A549 (cell line): ENCODE data around the gene CDH19. TPM values are rescaled to one million over a fixed set of nuclear protein-coding genes. Genes with fewer than 3 reads are reported as not detected.

Experiments
- ATAC-seq, 2 experiments: fragments of 200-7000 bp in 1 of 2; fragments of >200 bp in 1 of 2; cut with Nextera tagmentation in 1 of 2; cut with Tn5 transposase in 1 of 2; 3 replicates each; pipeline versions ENCODE4 v1.8.0 to v1.9.1; 2018 to 2020; ENCODE audit warnings: mild to moderate bottlenecking in 1 of 2, moderate library complexity in 1 of 2
- CTCF ChIA-PET: fragments of 300-600 bp; sonication (Branson Sonifier 250); formaldehyde crosslinking; extraction: SDS; loops from one replicate; lab custom pipeline; 2021; ENCODE audit warnings: antibody characterized with exemption, inconsistent platforms; lab: Yijun Ruan, JAX
- POLR2A ChIA-PET: fragments of 350-600 bp; formaldehyde crosslinking; extraction: SDS; loops from one replicate; lab custom pipeline; 2021; ENCODE audit warnings: antibody characterized with exemption, inconsistent platforms; lab: Yijun Ruan, JAX
- DNase-seq, 2 experiments: peaks; one replicate each; pipeline versions ENCODE4 v3.0.0 to v3.0.0-alpha.2; 2011 to 2016; ENCODE audit warnings: low read depth in 1 of 2, low spot score in 1 of 2
- FAIRE-seq: peaks from 2 replicates; lab custom pipeline; 2011; peaks lifted over from hg19 to GRCh38; lab: Jason Lieb, UNC
- H3K27ac ChIP-seq, 2 experiments: fragments of >200 bp; sonication (Bioruptor Twin); formaldehyde crosslinking; 3 replicates each; pipeline ENCODE4 v1.5.1; 2016 to 2017
- H3K4me1 ChIP-seq: fragments of >200 bp; sonication (Bioruptor Twin); formaldehyde crosslinking; 3 replicates; pipeline ENCODE4 v1.6.1; 2016
- H3K4me2 ChIP-seq: fragments of >200 bp; sonication (Bioruptor Twin); formaldehyde crosslinking; 3 replicates; pipeline ENCODE4 v1.6.1; 2016
- H3K4me3 ChIP-seq: fragments of >200 bp; sonication (Bioruptor Twin); formaldehyde crosslinking; 3 replicates; pipeline ENCODE4 v1.5.1; 2016
- H3K9me3 ChIP-seq: fragments of >200 bp; sonication (Bioruptor Twin); formaldehyde crosslinking; 3 replicates; pipeline ENCODE4 v1.6.1; 2016
- CHD4 ChIP-seq: fragments of 200-600 bp; sonication (generic); IDR thresholded peaks from 2 replicates; pipeline ENCODE4 v1.6.1; 2016; ENCODE audit warnings: antibody characterized with exemption, mild to moderate bottlenecking, borderline replicate concordance
- CTCF ChIP-seq: fragments of >200 bp; sonication (Bioruptor Twin); formaldehyde crosslinking; IDR thresholded peaks from 3 replicates; pipeline ENCODE4 v1.5.1; 2016
- E2F6 ChIP-seq: IDR thresholded peaks from 2 replicates; pipeline ENCODE4 v1.6.1; 2012; ENCODE audit warnings: low read depth, borderline replicate concordance
- FOXS1 ChIP-seq: fragments of 250-450 bp; sonication (Bioruptor Pico); IDR thresholded peaks from 2 replicates; pipeline ENCODE4 v1.5.0; 2020; ENCODE audit warnings: mild to moderate bottlenecking, moderate library complexity
- HES2 ChIP-seq: fragments of >200 bp; sonication (Bioruptor Twin); formaldehyde crosslinking; IDR thresholded peaks from 2 replicates; pipeline ENCODE4 v1.6.1; 2016
- HOXA7 ChIP-seq: fragments of 250-450 bp; sonication (Bioruptor Pico); IDR thresholded peaks from 2 replicates; pipeline ENCODE4 v1.5.0; 2020; ENCODE audit warnings: mild to moderate bottlenecking, moderate library complexity
- JUN ChIP-seq, 2 experiments: fragments of >200 bp; sonication (Bioruptor Twin); formaldehyde crosslinking; IDR thresholded peaks; 2 replicates in 1 of 2; 3 replicates in 1 of 2; pipeline ENCODE4 v1.6.1; 2016 to 2017
- RCOR1 ChIP-seq: fragments of 150-350 bp; IDR thresholded peaks from 2 replicates; pipeline ENCODE4 v1.6.1; 2014; ENCODE audit warnings: antibody characterized with exemption, low read length, low read depth
- REST ChIP-seq: fragments of 200-600 bp; sonication (generic); IDR thresholded peaks from 2 replicates; pipeline ENCODE4 v1.6.1; 2016; ENCODE audit warnings: antibody characterized with exemption, mild to moderate bottlenecking, moderate library complexity
- SREBF2 ChIP-seq: fragments of 450-650 bp; IDR thresholded peaks from 2 replicates; pipeline ENCODE4 v1.6.1; 2014; ENCODE audit warnings: mild to moderate bottlenecking, moderate library complexity
- TFCP2L1 ChIP-seq: fragments of 250-450 bp; sonication (Bioruptor Pico); IDR thresholded peaks from 2 replicates; pipeline ENCODE4 v1.5.0; 2021; ENCODE audit warnings: mild to moderate bottlenecking
- WGBS: methylation state at CpG from one replicate; pipeline ENCODE4 v1.1.6; 2017; ENCODE audit errors: missing lambda C conversion rate; 5-methylcytosine and 5-hydroxymethylcytosine counted together
- polyA minus RNA-seq: library from RNA; depleted of rRNA, polyadenylated mRNA; stranded (reverse); fragments of >200 nt; gene quantifications from 2 replicates; pipeline ENCODE4 v1.2.3, GENCODE V29; 2011; rRNA and poly(A)+ RNA removed
- polyA plus RNA-seq, 4 experiments: library from polyadenylated mRNA; depleted of rRNA in 3 of 4; stranded (reverse); fragments of >200 nt; fragmentation: RNase III in 1 of 4; extraction: RNeasy Plus Mini Kit Qiagen cat#74134 plus additional on column Dnase treatment in 1 of 4; gene quantifications; 2 replicates in 3 of 4; 3 replicates in 1 of 4; pipeline ENCODE4 v1.2.3, GENCODE V29; 2011 to 2017

CDH19 gene, protein sequence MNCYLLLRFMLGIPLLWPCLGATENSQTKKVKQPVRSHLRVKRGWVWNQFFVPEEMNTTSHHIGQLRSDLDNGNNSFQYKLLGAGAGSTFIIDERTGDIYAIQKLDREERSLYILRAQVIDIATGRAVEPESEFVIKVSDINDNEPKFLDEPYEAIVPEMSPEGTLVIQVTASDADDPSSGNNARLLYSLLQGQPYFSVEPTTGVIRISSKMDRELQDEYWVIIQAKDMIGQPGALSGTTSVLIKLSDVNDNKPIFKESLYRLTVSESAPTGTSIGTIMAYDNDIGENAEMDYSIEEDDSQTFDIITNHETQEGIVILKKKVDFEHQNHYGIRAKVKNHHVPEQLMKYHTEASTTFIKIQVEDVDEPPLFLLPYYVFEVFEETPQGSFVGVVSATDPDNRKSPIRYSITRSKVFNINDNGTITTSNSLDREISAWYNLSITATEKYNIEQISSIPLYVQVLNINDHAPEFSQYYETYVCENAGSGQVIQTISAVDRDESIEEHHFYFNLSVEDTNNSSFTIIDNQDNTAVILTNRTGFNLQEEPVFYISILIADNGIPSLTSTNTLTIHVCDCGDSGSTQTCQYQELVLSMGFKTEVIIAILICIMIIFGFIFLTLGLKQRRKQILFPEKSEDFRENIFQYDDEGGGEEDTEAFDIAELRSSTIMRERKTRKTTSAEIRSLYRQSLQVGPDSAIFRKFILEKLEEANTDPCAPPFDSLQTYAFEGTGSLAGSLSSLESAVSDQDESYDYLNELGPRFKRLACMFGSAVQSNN
- polyA plus RNA-seq (2011; rRNA removed) (1.4 and 1.7 TPM in 2 replicates), polyA plus RNA-seq (2017; fragmentation: RNase III; extraction: RNeasy Plus Mini Kit Qiagen cat#74134 plus additional on column Dnase treatment) (0.97 to 1.7 TPM (median 1.5 TPM) in 3 replicates), polyA minus RNA-seq (0.83 and 0.95 TPM in 2 replicates)
- polyA plus RNA-seq (2012; cell fraction: cytosol; rRNA removed) = 0.08 and 0.09 TPM in 2 replicates
- 0.12 and 0.16 TPM in 2 replicates for polyA plus RNA-seq (2012; cell fraction: nucleus; rRNA removed)

DNA sequence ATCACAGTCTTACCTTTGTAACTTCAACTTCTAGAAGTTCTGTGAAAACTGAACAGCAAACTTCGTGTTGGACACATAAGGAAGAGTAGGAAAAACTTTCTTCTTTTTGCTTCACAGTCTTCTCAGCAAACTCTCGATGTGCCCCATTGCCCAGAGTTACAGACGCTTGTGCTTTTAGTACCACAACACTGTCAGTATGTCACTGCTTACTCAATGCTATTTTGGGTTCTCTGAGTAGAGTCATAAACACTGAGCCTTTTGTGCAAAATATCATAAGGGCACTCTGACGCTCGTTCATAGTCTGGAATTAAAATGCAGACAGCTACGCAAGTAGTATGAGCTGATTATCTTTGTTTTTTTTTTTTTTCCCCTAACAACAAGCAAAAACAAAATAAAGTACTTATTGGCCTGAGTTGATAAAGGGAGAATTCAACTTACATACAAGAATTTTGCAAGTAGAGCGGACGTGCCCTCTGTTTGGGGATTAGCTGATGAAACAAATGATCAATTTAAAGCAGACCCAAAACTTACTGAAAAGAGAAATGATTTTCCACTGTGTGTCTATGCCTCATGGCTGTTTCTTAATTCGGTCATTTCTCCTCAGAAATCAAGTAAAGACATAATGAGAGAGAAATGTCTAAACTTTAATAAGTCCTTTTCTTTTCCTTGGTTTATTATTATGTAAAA lies at the start of gene CDH19:
Gene CDH19 (minus strand): TSS at position 150 of the 687 bp plus-strand sequence. CDS start 31,886 bp downstream, outside the sequence.
- Histone ChIP-seq H3K4me2 (peak within 1 kb of the TSS; percentile 41), H3K4me3 (peak within 1 kb of the TSS; percentile 22; the same call in 2 of the 3 replicates), H3K27ac (no peak within 1 kb of the TSS), H3K9me3 (no peaks in the 10 kb centered on the region), H3K4me1 (no peaks in the 10 kb centered on the region)
- peak in 1 of 2 experiments; percentile 13 for DNase-seq
- CTCF ChIA-PET = no interaction called here
- peak in 1 of 2 experiments; percentile 38; a peak in 2 of 6 replicates for ATAC-seq
- WGBS = 50% methylated on average over 9 of the region's 9 CpGs
- no peak for FAIRE-seq
- POLR2A ChIA-PET = no interaction called here
- no peak for TF ChIP-seq RCOR1
- no peak for TF ChIP-seq HES2
- no peak for TF ChIP-seq E2F6
- no peak for TF ChIP-seq SREBF2
- TF ChIP-seq REST = no peak
- TF ChIP-seq FOXS1 (CRISPR knock-in tag) = no peak
- no peak for TF ChIP-seq HOXA7 (CRISPR knock-in tag)
- no peak for TF ChIP-seq CTCF
- TF ChIP-seq CHD4 = no peak
- no peak for TF ChIP-seq JUN (IDR thresholded peaks at IDR 0.05)
- TF ChIP-seq TFCP2L1 (CRISPR knock-in tag) = no peak

DNA sequence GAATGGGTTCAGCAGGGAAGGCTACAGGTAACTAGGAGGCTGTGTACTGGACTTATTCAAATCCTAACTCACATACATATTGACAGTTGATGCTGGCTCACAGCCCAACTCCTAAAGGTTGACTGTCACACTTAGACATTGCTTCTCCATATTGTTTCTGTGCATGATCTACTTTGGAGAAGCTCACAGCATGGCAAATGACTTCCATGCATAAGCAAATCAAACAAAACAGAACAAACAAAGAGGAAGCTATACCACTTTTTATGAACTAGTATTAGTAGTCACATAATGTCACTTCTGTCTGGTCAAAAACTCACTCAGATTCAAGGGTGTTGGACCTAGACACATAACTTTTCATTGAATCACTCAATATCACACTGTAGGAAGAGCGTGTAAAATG lies 43.8 kb upstream of the CDH19 start:
- Histone ChIP-seq H3K27ac (no peak overlapping the region), H3K4me2 (no peak overlapping the region), H3K4me1 (no peaks in the 10 kb centered on the region), H3K9me3 (no peaks in the 10 kb centered on the region), H3K4me3 (no peak overlapping the region)
- DNase-seq (no peak), ATAC-seq (no peak)
- ChIA-PET CTCF (no interaction called here), POLR2A (no interaction called here)
- WGBS = 40% methylated on average over 1 of the region's 1 CpG
- TF ChIP-seq REST = no peak
- TF ChIP-seq, all 56 proteins: peak for 0
- FAIRE-seq = no peak
